HuH-7 (cell line): ENCODE measurements around the gene ABCA4.
"Not testable (repeated sequence)": the region's sequence is repeated elsewhere in the genome, so short reads cannot be mapped to it uniquely, and the experiment has no call there.

Experiments
- DNase-seq: peaks from one replicate; pipeline ENCODE4 v3.0.0; 2011; ENCODE audit warnings: low spot score

ABCA4 gene

GRCh38 chr1:94004924-94005323, 116.0 kb downstream of the ABCA4 start:
- no peak for DNase-seq

DNA sequence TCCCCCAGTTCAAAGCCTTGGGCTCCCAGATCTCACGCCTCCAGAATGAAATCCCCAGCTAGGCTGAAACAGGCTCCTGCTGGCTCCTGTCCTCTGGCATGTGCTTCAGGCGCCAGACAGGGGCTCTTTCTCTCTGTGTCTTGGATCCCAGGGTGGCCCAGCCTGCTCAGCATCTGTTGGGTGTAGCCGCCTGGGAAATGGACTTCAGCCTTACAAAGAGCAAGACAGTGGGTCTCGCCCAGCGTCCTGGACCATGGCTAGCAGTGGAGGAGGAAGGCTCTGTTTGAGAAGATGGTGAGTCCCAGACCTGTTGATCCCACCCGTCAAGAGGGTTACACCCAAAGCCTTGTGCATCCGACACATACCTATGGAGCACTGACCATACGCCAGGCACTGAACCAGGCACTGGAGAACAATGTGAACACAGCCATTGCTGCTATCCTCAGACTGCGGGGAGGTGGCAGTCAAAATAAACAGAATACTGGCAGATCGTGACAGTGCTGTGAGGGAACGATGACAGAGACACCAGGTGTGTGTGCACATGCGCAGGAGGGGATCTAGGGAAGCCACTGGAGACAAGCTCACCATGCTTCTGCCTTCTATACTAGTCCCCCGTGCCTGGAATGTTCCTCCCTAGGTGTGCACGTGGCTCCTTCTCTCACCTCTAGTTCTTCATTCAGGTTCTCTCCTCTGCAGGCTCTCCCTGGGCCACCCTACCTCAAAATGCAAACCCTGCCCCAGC, 118.7 kb downstream of the ABCA4 start:
- no peak for DNase-seq

GRCh38 chr1:94001397-94002045, 119.4 kb downstream of the ABCA4 start:
- DNase-seq = no peak

DNA sequence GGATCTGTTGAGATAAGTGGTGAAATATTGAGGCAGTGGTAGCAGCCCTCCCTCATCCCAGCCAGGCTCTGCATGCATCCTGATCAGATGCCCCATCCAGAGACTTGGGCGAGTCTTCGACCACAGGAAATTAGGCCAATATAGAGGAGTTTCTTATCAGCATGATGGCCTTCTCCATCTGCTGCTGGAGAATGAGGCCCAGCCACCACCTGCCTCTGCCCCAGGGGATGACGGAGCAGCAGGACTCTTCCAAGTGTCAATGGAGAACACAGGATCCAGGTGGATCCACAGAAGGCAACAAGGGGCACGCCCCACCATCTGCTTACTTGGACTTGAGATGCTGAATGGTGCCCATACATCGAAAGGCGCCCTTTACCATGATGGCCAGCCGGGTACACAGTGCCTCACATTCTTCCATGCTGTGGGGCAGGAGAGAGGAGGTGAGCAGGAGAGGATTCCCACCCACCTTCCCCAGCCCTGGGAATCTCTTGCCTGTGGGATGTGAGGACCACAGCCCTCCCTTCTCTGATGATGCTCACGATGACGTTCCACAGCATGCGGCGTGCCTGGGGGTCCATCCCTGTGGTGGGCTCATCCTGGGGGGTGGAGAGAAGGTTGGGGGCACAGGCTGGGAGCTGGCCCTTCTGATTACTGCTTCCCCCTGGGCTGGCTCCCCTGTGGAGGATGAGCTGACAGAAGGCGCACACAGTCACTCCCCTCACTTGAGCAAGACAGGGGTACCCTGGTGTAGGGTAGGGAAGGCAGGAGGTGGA, 120.3 kb downstream of the ABCA4 start:
- no peak for DNase-seq

- DNase-seq = no peak
Measured at GRCh38 chr1:93999840-94000415, 121.0 kb downstream of the ABCA4 start.

GRCh38 chr1:93998532-93998931, 122.4 kb downstream of the ABCA4 start:
- not testable (repeated sequence) for DNase-seq

DNA sequence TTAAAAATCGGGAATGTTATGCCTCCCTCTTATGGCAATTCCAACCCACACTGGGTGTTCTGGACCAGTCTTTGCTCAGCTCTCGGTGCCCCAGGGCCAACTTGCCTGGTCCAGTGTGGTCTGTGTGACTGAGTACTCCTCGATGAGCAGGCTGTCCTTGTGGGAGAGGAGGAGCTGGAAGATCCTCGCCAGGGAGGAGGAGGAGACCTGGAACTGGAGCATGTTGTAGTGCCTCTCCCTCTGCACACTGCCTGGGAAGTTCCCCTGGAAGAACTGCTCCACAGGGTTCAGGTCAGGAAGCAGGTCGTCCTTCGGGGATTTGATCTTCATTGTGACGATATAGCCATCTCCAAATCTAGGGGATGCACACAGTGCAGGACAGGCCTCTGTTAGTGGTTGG, 123.2 kb downstream of the ABCA4 start:
- no peak for DNase-seq

DNA sequence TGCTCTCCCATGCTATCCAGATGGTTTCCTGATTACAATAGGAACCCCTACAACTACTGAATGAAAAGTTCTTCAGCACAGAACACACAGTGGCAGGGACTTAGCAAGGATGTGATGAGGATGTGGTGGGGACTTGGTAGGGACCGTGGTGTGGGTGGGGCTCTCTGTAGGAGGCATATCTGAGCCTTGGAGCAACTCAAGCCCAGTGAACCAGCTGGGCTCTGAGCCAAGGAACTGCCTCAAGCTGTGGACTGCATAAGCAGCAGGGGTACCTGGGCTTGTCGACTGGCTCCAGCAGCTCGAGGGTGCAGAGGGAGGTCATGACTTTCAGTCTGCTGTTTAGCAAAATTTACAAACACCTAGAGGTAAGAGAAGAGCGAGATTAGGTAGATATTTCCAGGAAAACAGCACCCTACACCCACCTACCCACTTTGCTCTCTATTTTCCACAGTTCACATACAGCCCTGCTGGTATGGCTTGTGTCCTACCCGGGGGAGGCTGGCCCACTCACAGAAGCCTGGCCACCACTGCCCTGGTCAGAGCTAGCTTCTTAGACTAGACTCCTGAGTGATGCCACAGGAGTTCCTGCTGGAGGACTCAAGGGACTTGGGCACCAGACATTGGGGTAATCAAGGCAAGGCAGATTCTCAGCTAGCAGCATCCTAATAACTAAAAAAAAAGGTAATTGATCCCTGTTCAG, 125.0 kb downstream of the ABCA4 start:
- no peak for DNase-seq

- no peak for DNase-seq
Measured at GRCh38 chr1:93993731-93994130, 127.2 kb downstream of the ABCA4 start.

DNA sequence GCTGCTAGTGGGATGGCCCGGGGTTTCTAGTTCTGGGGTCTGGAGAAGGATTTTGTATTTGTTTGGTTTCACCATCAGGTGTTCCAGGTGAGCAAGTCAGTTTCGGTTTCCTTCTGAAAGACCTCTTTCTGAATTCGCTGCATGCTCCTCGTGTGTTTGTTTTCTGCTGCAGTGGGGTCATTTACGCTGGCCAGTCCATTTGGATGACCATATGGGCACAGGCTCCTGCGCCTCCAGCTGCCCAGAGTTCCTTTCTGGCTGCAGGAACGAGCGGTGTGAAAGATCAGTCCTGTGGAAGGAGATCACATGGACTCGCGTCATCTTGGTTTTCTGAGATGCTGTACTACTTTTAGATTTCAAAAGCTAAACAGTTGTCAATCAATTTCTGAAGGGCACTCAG, 128.0 kb downstream of the ABCA4 start:
- no peak for DNase-seq

DNA sequence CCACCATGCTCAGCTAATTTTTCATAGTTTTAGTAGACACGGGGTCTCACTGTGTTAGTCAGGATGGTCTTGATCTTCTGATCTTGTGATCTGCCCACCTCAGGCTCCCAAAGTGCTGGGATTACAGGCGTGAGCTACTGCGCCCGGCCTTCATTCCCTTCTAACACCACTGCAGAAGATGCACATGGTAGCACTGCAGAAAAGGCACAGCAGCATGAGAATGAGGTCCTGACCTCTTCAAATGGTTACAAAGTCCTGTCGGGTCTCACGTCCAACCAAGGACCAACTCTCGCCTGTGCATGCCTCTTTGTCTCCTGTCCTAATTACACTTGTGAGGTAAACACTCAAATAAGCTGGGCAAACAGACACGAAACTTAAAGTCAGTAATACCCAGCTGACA, 128.8 kb downstream of the ABCA4 start:
- no peak for DNase-seq

DNA sequence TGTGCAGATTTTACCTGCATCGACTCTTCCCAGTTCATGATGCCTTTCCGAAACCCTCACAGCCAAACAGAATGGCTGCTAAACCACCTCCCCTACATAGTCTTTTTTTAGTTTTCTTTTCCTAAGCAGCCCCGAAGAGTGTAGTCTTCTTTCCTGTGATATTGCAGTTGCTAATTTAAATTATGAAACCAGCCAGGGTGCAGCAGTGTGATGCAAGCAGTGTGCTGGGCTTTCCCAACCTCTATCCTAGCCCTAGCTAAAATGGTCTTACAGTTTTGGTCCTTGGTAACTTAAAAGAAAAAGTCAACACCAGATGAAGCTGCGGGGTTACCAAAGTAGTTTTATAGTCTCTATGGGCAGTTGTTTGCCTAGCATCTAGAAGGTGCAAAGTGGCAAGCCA, 129.7 kb downstream of the ABCA4 start:
- DNase-seq = no peak

DNA sequence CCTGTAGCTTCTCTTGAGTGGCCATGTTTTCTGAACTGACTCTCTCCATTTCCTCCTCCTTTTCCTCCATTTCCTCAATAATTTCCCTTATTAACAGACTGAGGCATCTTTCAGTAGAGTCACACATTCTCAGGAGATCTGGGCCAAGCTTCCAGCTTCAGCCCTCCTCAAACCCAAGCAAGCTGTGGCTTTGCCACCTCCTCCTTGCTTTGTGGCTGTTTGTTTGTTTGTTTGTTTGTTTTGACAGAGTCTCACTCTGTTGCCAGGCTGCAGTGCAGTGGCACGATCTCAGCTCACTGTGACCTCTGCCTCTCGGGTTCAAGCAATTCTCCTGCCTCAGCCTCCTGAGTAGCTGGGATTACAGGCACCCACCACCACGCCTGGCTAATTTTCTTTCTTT, 130.5 kb downstream of the ABCA4 start:
- not testable (repeated sequence) for DNase-seq

DNA sequence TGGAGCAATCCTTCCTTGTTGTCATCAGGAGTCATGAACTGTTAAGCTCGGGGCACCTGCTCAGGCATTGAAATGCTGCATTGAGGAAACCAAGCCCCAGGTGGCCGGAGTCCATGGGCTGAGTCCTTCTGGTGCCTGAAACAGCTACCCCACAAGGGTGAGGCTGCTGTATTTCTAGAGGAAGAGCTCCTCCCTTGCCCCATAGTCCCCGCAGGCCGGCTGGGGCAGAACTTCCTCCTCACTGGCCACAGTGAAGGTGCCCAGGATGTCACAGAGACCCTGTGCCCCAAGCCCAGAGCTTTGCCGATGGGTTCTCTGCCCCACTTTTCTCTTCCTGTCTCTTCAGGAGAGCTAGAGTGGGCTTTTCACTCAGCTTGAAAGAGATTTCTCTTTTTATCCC, 130.9 kb downstream of the ABCA4 start:
- DNase-seq = no peak

- no peak for DNase-seq
Measured at GRCh38 chr1:93989601-93990000, 131.3 kb downstream of the ABCA4 start.

- no peak for DNase-seq
Measured at GRCh38 chr1:93988634-93989350, 132.2 kb downstream of the ABCA4 start.

GRCh38 chr1:93981274-93981667, 139.7 kb downstream of the ABCA4 start:
- no peak for DNase-seq

DNA sequence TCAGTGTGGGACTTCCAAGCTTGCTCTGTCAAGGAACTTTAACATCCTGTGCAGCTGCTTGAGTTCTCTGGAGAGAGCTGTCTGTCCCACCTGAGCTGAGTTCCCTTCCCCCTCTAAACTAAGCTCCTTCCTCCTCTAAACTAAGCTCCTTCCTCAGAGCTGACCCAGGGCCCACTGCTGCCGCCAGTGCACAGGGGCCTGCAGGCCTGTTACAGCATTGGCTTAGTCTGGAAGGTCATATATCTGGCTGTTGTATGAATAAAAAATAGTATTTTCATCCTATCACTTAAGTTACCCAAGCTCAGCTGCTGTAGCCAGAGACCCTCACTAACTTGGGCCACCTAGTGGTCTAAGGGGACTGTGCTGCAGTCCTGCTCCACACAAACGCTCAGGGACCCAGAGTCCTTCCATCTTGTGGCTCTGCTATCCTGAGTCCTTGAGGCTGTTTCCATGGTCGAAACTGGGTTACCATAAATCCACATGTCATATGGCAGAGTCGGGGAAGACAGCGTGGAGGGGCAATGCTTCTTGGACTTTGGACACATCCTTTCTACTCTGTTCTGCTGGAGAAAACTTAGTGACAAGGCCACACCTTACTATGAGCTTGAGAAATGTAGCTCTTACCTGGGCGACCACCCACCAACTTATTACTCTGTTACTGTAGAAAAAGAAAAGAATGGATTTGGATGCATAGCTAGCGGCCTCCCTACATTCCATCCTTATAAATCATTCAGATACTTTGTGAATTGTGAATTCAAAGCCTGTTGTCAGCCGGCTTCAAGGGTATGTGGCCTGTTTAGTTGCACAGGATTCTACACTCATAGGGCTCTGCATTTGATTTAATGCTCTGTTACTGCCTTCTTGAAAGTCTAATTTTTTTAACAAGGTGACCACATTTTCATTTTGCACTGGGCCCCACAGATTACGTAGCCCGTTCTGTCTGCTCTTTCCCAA, 140.4 kb downstream of the ABCA4 start:
- DNase-seq = peak; percentile 49

DNA sequence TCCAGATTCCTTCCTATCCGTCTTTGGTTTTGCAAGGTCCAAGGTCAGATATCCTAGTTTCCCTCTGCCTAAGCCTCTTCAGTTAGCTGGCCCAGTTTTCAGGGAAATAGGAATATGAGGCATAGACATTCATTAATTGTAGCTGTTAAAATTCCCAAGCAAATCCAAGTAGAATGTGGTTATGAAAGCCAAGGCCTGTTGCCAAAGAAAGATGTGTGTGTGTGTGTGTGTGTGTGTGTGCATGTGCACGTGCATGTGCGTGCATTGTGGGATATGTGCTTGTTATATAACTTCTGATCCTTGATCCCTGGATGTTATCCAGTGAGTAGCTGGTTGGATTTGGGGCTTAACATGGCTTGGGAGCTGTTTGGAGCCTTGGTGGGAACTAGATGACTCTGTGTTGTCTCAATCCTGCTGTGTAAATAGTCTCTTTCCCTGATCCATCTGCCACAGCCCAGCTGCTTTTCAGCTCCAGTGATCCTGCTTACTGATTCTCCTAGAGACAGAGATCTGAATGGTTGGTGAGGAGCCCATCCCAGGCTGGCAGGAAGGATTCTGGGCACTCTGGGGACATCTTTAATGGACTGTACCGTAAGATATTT, 141.1 kb downstream of the ABCA4 start:
- DNase-seq = no peak
